H1 (cell line): ENCODE data around the gene SLC2A13. TPM values are rescaled to one million over a fixed set of nuclear protein-coding genes. Genes with fewer than 3 reads are reported as not detected.

ENCODE experiments used
- CREB1 ChIP-seq: IDR thresholded peaks from 2 replicates; pipeline ENCODE4 v1.6.1; 2012; ENCODE audit warnings: inconsistent platforms
- GABPA ChIP-seq: IDR thresholded peaks from 2 replicates; pipeline ENCODE4 v1.6.1; 2011; ENCODE audit warnings: mild to moderate bottlenecking, low read length, moderate library complexity, borderline replicate concordance; ENCODE audit not compliant: insufficient read depth
- SIN3A ChIP-seq, 2 experiments: IDR thresholded peaks in 1 of 2; conservative IDR thresholded peaks in 1 of 2; 2 replicates each; pipeline ENCODE4 v1.6.1; 2011 to 2012; ENCODE audit warnings: low read length in 2 of 2, improper control_type of control experiment in 1 of 2, low read depth in 1 of 2, mild to moderate bottlenecking in 1 of 2
- TAF1 ChIP-seq: IDR thresholded peaks from 2 replicates; pipeline ENCODE4 v1.6.1; 2011; ENCODE audit warnings: mild to moderate bottlenecking, low read depth, low read length
- polyA plus RNA-seq, 7 experiments: library from polyadenylated mRNA; depleted of rRNA in 3 of 7; stranded (reverse) in 5 of 7; unstranded in 2 of 7; fragments of >200 nt in 5 of 7; fragments of 200-250 nt in 2 of 7; gene quantifications; 1 replicate in 5 of 7; 2 replicates in 1 of 7; 4 replicates in 1 of 7; pipeline versions ENCODE4 v1.2.1 to v1.2.3, GENCODE V29; 2011 to 2013; ENCODE audit warnings: missing spikeins in 2 of 7, mixed read lengths in 2 of 7
- total RNA-seq: library from RNA; stranded (reverse); fragmentation: NEBNext Ultra II Directional; extraction: Animal tissue kit (Norgen Biotek cat#: 25700); gene quantifications from 2 replicates; pipeline ENCODE4 v1.2.1, GENCODE V29; 2021

SLC2A13 gene
- total and polyA plus RNA-seq, 2 of the 8 experiments (the other 6 are each of a cell fraction or from before 2014, with no cell fraction given), result 2.8 to 9.6 TPM

GRCh38 chr12:40068416-40068815 is 37.5 kb downstream of the SLC2A13 start (continued):
- TF ChIP-seq GABPA, result no peak
- no peak for TF ChIP-seq CREB1
- no peak for TF ChIP-seq TAF1
- TF ChIP-seq SIN3A (conservative IDR thresholded peaks at IDR 0.05 in 1 of 2, IDR thresholded peaks at IDR 0.05 in 1 of 2; ENCODE audit: low read depth in 1 of 2, low read length in 2 of 2), result no peak
